Activated CD8-positive, alpha-beta memory T cell treated with anti-CD3 and anti-CD28 coated beads for 36 hours (primary cell): Measurements from ENCODE around the gene RAPGEF4. TPM values are rescaled to one million over a fixed set of nuclear protein-coding genes. Genes with fewer than 3 reads are reported as not detected.

Experiments used
- CTCF ChIA-PET: fragments of 350-600 bp; sonication (Branson Sonifier 250); formaldehyde crosslinking; loops from one replicate; lab custom pipeline; 2021; ENCODE audit warnings: antibody characterized with exemption; lab: Charles Lee
- POLR2A ChIA-PET: fragments of 350-600 bp; sonication (Branson Sonifier 250); formaldehyde crosslinking; loops from one replicate; lab custom pipeline; 2021; ENCODE audit warnings: antibody characterized with exemption; lab: Charles Lee
- total RNA-seq, 2 experiments: library from RNA; stranded (reverse); gene quantifications; one replicate each; pipeline ENCODE4 v1.2.3, GENCODE V29; 2021

The RAPGEF4 gene
- total RNA-seq, 2 experiments from 2014 or later, result not detected

DNA sequence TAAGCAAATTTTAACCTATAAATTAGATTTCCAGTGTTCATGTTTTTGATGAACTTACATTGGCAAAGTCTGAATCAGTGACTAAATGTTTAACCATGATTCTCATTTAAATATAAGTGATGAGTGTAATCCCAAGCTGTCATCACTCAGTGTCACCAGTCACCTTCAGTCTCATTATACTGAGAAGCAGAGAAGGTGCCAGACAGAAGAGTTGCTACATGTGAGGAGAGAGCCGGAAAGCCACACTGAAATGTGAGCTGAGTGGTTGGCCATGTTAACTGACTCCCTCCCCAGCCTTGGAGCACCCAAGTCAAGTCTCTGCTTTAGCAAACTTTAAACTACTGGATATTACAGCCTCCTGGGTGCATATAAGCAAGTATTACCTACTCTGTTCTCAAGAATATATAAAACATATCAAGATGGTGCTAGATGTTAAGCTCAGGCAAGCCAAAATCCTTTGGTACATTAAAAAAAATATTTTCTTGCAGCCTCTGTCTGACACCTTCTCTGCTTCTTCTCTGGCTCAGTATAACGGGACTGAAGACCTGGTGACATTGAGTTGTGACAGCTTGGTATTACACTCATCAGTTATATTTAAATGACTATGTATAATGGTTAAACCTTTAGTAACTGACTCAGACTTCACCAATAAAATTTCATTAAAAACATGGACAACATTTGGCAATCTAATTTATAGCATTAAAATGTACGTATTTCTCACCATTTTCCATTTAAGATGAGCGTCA lies 264.2 kb downstream of the RAPGEF4 start:
- CTCF ChIA-PET, result no interaction called here
- POLR2A ChIA-PET, result no interaction called here

DNA sequence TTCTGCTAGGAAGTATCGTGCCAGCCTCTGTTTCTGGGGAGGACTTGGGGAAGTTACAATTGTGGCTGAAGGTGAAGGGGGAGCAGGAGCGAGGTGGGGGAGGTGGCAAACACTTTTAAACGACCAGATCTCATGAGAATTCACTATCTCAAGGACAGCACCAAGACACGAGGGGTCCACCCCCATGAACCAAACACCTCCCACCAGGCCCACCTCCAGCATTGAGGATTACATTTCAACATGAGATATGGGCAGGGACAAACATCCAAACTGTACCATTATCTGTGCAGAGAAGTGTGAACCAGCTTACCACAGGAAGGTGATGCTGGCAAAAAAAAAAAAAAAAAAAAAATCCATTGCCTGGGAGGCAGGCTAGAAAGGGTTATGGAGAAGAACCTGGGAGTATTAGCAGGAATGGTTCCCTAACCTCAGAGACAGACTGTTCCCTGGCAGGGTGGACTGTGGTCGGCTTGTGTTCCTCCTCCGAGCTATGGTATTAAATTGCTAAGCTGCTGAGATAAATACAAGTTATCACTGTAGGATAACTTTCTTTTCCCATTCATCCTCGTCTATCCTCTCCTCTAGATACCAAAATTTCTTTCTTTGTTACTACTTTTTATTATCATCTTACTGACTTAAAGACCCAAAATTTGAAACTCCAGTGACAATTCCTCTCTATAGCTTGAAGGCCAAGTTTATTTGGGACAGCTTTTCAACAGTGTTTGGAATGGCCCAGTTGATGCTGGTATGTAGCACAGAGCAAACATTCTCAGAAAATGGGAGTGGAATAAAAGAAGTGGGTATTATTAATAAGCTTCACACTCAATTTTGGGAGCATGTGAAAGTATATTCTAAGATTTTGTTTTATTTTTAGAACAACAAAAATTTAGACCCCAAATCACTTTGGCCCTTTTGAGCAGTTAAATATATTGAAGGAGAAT lies 266.3 kb downstream of the RAPGEF4 start:
- ChIA-PET CTCF (no interaction called here), POLR2A (no interaction called here)

DNA sequence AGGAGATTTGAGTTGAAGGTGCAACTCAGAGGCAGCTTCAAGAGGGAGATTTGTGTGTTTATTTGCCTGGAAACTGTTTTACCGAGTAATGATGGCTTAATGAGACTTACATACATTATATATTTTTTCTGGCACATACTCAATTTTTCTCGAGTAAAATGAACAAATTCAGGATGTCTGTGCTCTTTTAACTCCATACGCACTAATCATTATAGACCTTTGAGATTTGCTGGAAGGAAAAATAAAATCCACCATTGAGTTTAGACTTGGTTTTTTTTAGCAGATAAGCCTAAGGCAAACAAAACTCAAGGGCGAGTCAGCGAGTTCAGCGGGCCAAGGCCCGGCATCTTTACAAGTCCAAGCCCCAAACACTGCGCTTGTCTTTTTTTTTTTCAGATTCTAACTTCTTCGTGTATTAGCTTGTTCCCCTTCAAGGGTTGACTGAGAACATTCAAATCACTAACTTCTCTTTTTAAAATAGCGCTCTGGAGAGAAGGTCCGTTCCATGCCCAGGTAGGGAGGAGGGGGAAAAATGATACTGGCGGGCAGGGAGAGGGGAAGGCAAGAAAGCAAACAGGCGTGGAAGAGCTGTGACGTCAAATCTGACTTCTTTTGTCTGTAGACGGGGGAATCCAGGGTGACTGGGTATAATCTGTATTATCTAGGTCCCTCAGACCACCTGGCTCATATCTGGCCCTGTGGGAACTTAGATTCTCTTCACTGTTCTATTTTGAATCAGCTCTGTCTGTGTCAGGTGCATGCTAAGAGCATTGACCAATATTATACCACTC lies 267.3 kb downstream of the RAPGEF4 start:
- ChIA-PET POLR2A (no interaction called here), CTCF (no interaction called here)

DNA sequence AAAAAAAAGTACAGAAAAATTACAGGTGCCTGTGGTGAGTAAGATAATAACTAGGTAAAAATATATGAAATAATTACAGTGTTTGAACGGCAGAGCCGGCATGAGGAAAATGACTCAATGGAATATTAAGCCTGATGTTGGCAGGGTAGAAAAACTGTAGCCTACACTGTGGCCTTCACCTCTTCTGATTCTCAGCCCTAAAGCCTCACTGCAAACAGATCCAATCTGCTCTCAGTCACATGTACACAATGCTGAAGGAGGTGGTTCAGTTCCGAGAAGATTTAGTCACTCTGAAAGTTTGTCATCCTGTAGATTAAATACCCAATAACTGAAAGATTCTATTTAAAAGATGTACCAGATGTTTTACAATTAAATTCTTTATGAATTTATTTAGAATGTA lies 273.1 kb downstream of the RAPGEF4 start:
- ChIA-PET POLR2A (no interaction called here), CTCF (no interaction called here)

DNA sequence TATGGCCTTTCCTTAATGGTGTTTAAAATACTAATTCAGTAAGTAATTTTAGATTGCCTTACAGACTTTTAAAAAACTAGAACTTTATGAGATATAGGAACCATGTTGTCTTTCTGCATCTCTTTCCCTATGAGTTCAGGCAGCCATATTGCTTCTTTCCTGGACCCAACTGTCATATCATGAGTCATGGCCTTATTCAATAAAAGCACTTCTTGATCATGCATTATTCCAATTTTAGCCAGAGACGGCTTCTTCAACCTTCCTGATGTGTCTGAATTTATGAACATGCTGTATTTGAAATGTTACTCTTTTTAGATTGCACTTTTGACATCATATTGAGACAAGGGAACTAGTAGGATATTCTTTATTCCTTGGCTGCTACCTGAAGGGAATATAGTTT lies 274.6 kb downstream of the RAPGEF4 start:
- CTCF ChIA-PET, result no interaction called here

DNA sequence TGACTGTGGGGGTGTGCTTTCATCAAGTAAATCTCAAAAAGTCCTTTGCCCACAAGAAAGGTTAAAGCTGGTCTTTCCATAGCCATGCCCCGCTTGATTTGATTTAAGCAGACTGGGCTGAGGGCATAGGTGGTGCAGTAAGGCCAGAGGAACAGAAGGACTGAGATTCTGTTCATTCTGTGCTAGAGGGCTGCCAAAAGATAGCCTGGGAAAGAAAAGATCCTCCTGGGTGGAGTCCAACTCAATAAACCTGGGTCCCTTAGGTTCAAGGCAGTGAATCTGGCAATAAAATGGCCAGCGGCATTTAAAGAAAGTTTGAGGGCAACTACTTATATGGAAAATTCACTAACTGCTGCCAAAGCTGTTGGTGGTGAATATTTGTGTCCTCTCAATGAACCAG lies 280.8 kb downstream of the RAPGEF4 start:
- ChIA-PET POLR2A (no interaction called here), CTCF (no interaction called here)

More for the DNA sequence above, 274.6 kb downstream of the RAPGEF4 start:
- POLR2A ChIA-PET, result no interaction called here

DNA sequence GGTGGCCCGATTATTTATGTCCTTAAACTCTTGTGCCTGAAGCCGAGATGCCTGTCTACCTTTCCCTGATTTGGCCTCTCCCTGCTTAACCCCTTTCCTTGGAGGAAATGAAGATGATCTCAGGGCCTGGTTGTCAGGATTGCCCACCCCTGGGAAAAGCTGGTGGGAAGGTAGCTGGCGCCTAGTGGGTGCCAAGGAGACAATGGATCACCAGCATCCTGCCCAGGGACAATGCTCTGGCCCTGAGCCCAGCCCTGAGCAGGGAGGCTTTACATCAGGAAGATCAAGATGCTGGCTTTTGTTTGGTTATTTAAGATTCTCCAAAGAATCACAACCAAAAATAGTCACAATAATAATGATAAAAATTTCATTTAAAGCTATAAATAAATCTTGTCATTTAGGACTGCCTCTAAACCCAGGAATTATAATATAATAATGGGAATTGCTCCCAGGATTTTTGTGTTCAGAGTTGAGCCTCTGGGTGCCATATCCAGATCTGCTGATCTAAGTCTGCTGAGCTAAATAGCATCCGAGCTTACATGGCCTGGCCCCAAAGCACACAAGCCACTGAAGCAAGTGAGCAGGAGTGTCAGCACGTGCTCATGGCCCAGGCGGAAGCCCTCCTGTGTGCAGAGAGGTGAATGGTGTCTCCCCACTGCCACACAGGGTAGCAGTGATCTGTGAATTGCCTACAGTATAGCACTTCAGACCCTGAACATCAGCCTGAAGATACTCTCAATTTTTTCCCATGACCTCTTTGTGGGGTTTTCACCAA lies 282.2 kb downstream of the RAPGEF4 start:
- ChIA-PET POLR2A (no interaction called here), CTCF (no interaction called here)

DNA sequence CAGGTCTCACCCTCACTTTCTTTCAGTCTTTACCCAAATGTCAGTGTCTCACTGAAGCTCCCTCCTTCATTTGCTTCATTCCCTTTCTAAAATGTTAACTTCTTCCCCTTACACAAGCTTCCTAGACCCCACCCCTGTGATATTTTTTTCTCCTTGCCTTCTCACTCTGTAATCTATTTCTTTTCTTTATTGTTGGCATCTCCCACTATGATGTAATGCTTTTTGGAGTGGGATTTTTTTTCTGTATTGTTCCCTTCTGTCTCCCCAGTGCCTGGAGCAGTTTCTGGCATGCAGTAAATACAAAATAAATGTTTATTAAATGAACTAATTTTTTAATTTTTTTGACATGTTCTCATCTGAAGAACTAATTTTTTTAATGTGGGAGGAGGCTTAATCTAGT lies 284.1 kb downstream of the RAPGEF4 start:
- ChIA-PET POLR2A (no interaction called here), CTCF (no interaction called here)

DNA sequence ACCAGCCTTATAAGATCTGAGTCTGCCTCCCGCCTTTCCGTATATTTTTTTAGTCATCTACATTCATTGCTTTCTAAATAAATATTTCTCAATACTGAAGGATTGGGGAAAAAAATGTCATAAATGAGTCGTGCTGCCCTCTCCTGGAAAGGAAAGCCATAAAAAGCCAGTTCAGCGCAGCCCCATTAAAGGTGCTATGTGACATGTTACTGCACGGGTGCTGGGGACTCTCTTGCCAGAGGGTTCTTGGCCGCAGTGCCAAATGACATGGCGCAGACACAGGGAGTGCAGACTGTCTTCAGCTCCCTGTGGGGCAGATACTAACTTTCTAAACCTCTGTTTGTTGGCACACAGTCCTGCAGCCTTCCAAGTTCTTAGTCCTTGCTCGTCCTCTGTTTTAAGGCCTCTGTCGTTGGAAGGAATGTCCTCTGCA lies 286.3 kb downstream of the RAPGEF4 start:
- POLR2A ChIA-PET, result no interaction called here
- CTCF ChIA-PET, result no interaction called here

DNA sequence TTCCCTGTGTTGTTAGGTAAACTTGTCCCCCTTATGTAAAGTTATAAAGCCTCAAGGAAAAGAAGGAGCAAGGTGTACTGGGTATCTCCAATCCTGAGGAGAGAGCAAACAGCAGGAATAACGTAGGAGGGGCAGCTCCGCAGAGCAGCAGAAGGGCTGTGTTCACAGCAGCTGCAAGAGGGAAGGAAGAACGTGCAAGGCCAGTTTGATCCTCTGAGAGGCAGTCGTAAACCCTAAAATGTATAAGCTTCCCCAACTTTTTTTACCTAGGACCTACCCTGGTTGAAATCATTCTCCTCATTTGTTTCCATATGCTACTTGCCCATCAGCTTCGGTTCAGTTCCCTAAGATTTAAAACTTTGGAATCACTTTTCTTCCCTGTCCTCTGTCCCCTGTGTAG lies 288.1 kb downstream of the RAPGEF4 start:
- ChIA-PET CTCF (no interaction called here), POLR2A (no interaction called here)

DNA sequence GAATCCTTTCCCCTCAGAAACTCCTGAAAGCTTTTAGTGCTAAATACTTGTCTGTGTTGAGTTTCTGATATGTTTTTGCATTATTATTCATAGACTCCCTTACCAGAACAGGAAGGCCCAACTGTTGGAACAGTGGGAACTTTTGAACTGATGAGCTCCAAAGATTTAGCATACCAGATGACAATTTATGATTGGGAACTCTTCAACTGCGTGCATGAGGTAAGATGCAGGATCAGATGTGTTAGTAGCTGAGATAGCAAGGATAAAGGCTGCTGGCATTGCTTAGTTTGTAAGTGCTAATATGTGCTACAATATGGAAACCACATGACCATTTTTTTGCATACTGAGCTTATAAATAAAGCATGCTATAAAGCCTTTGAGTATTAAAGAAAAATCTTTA lies 290.8 kb downstream of the RAPGEF4 start:
- CTCF ChIA-PET, result interaction anchor here (0.6 to 1.1 kb wide), 2 partner anchors 184 to 407 kb away, joined by 5 read pairs; no protein-coding TSS in a partner anchor
- POLR2A ChIA-PET, result no interaction called here

DNA sequence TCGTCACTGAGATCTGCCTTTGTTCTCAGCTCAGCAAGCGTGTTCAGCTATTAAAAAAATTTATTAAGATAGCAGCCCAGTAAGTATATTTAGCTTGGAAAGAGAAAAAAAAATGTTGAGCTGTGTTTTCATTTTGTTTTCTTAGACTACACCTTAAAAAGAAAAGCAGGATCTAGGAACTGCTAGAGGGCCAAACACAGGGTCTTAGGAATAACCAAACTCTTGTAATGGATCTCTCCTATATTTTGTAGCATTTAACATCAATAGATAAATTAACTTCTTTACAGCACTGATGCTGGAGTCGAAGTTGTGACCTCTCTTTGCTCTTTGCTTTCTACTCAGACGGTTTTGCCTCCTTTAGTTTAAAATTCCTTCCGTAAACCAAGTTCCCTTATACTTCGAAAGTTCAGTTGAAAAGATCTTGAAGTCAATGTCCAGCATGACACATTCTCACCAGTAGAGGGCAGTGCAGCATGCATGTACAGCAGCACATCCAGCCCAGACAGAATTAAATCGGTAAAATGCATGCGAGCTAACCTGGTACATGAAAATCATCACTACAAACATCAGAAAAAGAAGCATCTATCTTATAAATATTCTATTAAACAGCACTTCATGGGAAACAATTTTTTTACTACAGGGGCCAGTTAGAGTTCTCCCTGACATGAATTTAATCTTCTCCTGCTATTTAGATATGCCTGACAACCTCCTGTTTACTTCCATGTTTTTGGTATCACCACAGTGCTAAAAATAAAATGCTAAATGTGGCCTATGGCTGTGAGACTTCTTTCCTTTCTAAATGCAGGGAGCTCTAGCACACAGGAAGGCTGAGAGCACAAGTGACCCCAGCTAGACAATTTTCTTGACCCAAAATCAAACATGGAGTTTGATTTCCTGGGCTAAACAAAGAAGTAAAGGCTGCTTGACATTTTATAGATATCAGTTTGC lies 291.8 kb downstream of the RAPGEF4 start:
- ChIA-PET CTCF (interaction anchor here (0.6 to 2.8 kb wide), 6 partner anchors 17 to 406 kb away, joined by 3 to 31 read pairs (median 5); no protein-coding TSS in a partner anchor), POLR2A (no interaction called here)

DNA sequence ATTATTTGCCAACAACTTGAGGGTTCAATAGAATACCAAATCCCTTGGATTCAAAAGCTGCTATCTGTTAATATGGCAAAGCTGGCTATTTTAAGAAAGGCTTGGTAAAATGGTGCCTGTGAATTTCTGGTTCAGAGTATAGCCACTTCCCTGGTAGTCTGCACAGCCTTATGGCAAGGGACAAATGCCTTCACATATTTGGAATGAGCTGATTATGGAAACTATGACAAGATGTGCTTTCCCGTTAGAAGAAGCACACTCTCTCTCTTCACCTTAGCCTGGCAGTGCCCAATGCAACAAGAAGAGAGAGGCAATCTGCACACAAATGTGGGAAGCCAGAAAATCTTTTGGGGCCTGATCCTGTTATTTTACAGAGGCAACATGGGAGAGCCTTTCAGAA lies 292.5 kb downstream of the RAPGEF4 start:
- ChIA-PET POLR2A (no interaction called here), CTCF (interaction anchor here (0.6 to 2.8 kb wide), 4 partner anchors 16 to 191 kb away, joined by 3 to 31 read pairs (median 4); no protein-coding TSS in a partner anchor)

DNA sequence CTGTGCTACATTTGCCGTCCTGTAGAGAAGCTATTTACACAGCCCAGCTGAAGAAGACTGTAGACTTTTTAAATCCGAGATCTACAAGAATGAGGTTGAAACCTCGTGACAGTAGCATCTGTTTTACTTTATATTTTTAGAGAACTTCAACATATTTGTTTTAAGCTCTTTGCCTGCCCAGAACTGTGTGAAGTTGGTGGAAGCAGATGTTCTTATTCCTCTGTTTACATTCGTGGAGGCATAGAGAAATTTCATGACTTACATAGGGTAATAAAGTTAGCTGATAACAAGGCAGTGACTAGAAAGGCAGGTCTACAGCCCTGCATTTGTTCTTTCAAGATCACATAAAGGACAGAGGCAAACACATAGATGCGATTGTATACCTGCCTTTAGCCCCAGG lies 293.0 kb downstream of the RAPGEF4 start:
- ChIA-PET CTCF (interaction anchor here (0.5 to 2.8 kb wide), 2 partner anchors 181 to 259 kb away, joined by 3 to 31 read pairs; no protein-coding TSS in a partner anchor), POLR2A (no interaction called here)

DNA sequence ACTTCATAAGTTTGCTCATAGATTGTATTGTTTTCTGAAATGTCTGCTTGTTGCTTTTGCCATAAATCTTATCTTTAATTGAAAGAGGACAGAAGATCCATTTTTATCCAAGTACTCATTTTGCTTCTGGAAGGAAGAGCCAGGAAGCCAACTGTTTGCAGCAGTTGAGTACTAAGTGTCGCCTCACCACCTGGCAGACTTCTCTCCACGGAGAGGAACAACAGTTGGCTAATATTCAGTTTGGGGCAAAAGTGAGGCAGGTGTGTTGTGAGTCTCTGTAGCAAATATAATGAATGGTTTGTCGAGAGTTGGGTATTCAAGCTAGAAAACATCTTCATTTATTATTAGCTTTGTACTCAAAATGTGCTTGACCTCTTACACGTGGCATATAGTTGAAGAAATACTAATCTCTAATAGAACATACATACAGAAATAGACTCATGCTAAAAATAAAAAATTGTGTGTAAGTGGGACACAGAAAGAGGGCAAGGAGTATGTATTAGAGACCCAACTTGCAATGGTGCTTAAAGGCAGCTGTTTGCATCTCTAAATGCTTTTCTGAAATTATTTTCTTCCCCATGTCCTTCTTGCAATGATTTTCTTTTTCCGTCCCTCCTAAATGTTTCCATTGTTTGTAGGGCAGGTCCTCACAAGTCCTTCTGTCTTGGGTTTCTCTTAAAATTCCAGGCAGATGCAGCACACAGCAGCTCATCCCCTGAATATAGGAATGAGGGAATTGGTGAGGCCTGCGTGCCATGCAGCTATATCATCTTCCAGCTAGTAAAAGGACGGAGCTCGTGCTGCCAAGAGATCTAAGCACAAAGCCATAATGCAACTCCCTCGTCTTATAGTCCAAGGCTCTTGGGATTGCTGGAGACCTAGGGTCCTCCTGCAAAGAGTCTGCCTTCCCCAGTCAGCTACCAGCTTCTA lies 295.2 kb downstream of the RAPGEF4 start:
- POLR2A ChIA-PET, result no interaction called here
- CTCF ChIA-PET, result interaction anchor here (0.6 to 2.8 kb wide), 2 partner anchors 180 to 1079 kb away, joined by 3 to 10 read pairs; no protein-coding TSS in a partner anchor

DNA sequence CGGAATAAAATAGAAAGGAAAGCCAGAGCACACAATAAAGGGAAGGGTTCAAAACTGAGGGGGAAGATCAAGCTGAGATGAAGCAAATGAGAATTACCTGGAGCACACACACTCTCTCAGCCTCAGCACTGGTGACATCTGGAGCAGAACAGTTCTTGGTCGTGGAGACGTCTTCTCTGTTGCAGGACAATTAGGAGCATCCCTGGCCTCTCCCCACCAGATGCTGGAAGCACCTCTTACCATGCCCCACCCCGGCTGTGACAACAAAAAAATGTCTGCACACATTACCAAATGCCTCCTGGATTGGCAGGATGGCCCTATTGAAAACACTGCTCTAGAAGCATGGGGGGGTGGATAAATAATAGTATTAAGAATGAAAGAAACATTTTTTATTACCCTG lies 296.4 kb downstream of the RAPGEF4 start:
- CTCF ChIA-PET, result interaction anchor here (2.8 kb wide), 1 partner anchor 179 kb away, joined by 10 read pairs; no protein-coding TSS in a partner anchor
- POLR2A ChIA-PET, result no interaction called here
